Medulla oblongata (tissue), 1 donor: ENCODE results near the gene ST14.
"Not testable (repeated sequence)": the region's sequence is repeated elsewhere in the genome, so short reads cannot be mapped to it uniquely, and the experiment has no call there.

ENCODE experiments used
- DNase-seq: peaks from one replicate; pipeline ENCODE4 v3.0.0-alpha.2; 2015; ENCODE audit errors: extremely low spot score

The ST14 gene

DNA sequence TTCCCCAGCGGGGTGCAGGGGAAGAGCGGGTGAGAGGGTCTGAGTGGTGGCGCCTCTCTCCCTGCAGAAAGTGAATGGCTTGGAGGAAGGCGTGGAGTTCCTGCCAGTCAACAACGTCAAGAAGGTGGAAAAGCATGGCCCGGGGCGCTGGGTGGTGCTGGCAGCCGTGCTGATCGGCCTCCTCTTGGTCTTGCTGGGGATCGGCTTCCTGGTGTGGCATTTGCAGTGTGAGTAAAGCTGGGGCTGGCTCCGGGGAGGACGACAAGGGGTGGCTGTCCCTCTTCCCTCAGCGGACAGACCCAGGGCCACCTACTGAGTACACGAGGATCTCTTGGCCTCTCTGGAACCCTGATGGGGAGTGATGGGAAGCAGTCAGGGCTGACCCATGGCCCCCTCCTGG, 28.5 kb downstream of the ST14 start:
- no peak for DNase-seq

DNA sequence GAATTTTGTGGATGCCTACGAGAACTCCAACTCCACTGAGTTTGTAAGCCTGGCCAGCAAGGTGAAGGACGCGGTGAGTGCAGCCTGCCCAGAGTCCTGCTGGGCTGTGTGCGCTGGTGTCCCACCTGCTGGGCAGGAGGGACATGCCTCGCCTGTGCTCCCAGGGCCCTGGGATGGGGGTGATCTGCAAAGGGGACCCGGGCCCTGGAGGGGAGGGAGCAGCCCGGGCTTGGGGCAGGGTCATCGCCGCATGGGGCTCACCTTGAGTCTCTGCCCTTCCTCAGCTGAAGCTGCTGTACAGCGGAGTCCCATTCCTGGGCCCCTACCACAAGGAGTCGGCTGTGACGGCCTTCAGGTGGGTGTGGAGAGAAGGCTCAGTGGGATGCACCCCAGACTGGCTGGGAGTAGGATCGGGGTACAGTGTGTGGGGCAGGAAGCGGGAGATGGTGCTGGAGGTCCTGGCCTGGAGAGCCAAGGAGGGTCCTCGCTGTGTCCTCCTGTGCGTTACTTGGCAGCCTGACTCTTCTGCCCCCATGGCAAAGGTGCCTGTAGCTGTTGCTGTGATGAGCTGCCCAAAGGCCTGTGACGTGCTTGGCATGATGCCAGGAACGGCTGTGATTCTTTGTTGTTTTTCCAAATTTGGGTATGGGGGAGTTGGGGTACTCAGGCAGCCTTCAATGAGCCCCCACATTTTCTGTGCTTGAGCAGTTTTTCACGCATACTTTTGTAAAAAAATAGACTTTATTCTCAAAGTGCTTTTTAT, 29.2 kb downstream of the ST14 start:
- DNase-seq, result no peak

DNA sequence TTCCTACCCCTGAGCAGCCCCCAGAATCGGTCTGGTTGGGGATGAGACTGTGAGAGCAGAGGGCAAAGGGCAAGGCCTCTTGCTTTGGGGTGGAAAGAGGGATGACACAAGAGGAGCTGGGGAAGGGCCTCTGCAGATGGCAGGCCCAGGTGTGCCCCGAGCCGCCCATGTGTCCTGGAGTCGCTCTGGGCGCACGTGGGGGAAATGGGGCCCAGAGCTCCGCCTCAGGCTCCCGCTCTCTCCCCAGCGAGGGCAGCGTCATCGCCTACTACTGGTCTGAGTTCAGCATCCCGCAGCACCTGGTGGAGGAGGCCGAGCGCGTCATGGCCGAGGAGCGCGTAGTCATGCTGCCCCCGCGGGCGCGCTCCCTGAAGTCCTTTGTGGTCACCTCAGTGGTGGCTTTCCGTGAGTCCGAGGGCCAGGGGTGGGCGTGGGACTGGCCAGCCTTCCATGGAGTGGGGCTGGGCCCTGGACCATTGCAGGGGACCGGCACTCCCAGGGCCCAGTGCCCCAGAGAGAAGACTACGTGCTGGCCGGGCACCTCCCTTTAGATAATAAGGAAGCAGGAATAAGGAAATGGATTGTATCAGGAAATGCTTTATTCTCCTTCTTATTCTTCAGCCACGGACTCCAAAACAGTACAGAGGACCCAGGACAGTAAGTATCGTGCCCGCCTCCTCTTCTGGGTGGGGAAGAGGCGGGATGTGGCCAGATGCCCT, 30.1 kb downstream of the ST14 start:
- DNase-seq, result no peak

DNA sequence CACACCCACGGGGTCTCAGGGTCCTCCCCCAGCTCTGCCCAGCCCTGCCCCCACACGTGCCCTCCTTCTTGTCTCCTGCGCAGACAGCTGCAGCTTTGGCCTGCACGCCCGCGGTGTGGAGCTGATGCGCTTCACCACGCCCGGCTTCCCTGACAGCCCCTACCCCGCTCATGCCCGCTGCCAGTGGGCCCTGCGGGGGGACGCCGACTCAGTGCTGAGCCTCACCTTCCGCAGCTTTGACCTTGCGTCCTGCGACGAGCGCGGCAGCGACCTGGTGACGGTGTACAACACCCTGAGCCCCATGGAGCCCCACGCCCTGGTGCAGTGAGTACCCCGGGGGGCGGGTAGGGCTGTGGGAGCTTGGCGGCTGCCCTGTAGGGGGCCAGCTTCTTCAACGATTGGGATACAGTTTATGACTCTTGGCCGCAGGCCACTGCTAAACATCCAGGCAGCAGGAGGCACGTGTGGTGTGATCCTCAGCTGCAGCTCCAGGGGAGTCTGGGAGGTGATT, 30.8 kb downstream of the ST14 start:
- DNase-seq, result no peak

DNA sequence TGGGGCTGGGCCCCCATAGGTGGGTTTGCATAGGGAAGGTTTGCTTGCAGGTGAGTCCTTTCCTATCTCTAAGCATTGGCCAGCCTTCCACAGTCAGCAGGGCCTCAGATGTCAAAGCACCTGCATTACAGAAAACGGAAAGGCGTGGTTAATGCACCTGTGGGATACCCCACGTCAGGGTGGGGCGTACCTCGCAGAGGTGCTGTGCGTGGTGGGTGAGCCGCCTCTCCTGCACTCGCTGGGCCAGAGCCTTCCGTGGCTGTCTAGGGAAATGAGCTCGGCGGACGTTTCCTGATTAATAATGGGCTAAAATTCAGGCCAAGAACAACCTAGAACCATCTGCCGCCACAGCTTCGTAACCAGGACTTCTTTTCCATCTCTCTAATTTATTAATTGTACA, 32.3 kb downstream of the ST14 start:
- no peak for DNase-seq

DNA sequence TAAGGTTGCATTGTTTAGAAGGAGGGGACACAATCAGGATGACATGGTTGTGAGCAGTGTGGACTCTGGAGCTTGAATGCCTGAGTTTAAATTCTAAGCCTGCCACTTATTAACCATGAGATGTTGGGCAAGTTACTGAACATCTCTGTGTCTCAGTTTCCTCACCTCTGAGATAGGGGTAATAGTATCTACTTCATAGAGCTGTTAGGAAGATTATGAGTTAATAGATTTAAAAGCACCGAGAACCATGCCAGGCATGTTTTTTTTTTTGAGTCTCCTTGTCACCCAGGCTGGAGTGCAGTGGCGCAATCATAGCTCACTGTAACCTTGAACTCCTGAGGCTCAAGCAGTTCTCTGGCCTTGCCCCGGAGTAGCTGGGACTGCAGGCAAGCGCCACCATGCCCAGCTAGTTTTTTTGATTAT, 33.3 kb downstream of the ST14 start:
- DNase-seq, result no peak

DNA sequence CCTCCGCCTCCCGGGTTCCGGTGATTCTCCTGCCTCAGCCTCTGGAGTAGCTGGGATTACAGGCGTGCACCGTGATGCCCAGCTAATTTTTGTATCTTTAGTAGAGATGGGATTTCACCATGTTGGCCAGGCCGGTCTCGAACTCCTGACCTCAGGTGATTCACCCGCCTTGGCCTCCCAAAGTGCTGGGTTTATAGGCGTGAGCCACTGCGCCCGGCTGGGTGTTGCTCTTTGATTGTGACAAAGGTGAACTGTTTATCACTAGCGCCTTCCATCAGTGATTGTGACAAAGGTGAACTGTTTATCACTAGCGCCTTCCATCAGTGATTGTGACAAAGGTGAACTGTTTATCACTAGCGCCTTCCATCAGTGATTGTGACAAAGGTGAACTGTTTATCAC, 34.0 kb downstream of the ST14 start:
- not testable (repeated sequence) for DNase-seq

DNA sequence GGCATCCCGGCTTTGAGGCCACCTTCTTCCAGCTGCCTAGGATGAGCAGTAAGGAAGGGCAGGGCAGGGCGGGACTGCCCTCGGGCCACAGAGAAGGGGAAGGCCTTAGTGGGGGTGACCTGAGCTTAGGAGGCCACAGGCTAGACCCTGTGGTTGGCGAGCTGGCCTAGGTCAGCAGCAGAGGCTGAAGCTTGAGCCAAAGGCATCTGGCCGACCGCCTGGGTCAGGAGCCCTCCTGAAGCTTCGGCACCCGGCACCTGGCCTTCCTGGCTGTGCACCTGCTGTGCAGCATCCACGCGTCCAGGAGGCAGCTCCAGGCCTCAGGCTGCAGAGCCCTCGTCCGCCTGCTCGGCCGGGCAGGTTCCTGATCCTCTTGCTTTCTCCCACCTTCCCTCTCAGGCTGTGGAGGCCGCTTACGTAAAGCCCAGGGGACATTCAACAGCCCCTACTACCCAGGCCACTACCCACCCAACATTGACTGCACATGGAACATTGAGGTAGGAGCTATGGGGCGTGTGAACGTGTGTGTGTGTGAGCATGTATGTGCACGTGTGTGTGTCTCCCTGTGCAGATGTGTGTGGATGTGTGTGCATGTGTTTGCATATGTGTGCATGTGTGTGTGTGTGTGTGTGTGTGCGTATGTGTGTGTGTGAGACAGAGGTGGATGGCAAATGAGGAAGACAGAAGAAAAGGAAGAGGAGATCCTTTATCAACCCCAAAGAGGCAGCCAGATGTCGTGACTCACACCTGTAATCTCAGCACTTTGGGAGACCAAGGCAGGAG, 34.9 kb downstream of the ST14 start:
- no peak for DNase-seq

DNA sequence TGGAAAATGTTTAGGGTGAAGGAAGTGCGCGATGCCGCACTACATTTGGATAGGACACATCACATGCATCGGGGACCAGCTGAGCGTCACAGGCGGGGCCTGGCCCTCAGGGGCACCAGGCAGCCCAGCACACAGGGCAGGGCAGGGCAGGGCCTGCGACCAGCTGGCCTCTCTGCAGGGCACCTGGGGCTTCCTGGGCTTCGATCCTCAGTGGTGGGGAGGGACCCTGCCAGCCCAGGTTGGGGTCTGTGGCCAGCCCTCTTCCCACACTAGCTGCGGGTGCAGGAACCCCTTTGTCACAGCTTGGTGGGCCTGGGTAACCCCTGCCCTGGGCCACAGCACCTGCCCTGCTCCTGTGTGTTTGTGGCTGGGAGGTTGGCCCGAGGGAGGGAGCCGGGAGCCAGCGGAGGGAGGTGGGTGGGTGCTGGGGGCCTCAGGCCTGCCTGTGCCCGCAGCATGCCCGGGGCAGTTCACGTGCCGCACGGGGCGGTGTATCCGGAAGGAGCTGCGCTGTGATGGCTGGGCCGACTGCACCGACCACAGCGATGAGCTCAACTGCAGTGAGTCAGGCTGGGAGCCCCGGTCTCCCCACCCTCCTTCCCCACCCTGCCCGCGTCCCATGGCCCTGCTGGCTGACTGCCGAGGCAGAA, 37.9 kb downstream of the ST14 start:
- DNase-seq, result no peak

DNA sequence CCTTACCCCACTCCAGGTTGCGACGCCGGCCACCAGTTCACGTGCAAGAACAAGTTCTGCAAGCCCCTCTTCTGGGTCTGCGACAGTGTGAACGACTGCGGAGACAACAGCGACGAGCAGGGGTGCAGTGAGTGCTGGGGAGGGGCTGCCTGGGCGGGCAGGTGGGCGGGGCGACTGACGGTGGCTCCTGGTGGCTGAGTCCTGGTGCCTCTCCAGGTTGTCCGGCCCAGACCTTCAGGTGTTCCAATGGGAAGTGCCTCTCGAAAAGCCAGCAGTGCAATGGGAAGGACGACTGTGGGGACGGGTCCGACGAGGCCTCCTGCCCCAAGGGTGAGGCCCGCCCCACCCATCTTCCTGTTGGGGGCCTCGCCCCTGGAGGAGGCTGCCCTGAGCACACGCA, 38.7 kb downstream of the ST14 start:
- no peak for DNase-seq

DNA sequence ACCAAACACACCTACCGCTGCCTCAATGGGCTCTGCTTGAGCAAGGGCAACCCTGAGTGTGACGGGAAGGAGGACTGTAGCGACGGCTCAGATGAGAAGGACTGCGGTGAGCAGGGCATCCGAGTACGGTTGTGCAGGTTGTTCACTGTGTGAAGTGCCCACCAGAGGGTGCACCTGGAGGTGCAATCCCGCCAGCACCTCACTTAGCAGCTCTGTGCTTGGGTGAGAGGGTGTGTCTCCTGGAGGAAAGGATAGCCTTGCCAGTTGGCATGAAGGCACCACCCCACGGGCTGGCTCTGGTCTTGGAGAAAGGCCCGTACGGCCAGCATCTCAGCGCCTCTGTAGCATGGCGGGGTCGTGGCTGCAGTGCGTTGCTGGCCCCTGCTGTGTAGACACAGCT, 39.4 kb downstream of the ST14 start:
- no peak for DNase-seq

DNA sequence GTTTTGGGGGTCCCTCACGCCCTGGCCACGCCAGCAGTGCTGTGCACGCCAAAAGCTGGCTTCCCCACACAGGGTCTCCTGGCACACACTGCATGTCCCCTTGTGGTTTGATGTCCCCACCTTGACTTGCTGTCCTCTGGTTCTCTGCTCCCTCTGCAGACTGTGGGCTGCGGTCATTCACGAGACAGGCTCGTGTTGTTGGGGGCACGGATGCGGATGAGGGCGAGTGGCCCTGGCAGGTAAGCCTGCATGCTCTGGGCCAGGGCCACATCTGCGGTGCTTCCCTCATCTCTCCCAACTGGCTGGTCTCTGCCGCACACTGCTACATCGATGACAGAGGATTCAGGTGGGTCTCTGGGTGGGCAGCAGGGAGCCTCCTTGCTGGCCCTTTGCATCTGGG, 40.2 kb downstream of the ST14 start:
- DNase-seq, result no peak

DNA sequence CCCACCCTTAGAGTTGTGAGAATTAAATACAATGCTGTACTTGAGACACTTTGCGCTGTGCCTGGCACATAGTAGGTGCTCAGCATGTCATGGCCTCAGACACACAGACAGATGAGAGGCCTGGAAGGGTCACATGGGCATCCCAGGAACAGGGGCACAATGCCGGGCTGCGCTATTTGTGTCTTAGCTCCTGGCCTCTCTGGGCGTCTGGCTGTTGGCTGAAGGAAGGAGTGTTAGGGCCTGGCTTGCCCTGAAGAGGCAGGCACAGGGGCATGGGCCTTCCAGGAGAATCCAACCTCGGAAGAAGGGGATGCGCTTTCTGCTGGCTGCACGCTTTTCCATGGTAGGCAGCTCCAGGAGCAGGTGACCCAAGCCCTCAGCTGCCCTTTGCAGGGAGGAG, 41.4 kb downstream of the ST14 start:
- no peak for DNase-seq

DNA sequence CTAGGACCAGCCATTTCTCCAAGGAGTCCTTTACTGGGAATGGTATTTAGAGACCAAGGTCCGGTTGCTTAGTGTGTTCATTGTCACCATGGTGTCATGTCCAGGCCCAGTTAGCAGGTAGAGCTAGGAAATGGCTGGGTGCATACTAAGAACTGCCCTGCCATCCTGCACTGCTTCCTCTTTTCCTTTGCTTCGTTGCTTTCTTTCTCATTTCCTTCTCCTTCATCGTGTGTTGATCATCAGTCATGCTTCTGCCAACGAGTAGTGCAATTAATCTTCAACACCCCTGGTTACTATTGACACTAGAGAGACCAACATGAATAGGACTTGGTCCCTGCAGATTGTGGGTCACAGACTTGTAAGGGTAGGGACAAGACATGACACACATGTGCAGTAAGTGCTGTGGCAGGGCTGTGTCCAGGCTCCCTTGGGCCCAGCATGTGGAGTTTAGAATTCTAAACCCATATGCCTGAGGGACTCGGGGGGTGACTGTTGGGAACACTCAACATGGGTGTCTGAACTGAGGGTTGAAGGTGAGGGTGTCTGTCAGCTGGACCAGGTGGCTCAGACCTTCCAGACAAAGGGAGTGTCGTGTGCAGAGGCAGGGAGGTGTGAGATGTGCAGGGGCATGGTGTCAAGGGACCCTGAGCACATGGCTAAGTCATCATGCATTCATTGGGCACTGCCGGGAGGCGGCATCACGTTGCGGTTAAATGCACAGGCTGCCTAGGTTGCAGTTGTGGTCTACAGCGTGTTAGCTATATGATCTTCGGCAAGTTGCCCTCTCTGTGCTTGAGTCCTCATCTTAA, 42.6 kb downstream of the ST14 start:
- DNase-seq, result no peak

DNA sequence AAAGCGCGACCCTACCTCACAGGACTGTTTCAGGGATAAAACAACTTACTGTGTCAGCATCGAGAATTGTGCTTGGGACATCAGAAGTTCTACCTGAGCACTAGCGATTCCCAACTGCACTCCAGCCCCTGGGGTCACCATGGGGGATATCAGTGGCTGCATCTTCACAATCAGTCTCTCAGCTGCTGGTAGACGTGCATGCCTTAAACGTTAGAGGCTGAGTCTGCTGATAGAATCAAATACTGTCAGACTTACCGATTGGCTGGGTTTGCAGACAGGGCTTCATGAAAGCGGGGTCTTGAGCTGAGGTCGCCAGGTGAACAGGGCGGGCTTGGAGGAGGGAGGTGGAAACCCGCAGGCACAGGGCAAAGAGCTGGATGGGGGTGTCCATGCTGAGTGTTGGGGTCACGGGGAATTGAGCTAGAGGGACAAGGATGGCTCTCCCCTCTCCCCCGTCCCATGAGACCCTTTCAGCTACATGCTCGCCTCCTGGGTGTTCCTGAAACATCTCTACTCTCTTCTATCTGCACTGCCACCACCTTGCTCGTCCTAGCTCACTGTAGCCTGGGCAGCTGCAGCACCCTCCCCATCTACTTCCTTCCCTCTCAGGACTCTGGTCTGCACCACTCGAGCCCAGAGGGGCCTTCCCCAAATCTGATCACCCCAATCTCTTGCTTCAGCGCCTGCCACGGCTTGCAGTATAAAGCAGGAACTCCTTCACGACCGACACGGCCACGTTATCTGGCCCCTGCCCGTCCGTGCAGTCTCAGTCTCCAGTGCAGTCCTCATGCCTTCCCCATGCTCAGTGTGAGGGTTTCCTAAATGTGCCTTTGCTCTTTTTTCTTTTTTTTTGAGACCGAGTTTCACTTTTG, 43.5 kb downstream of the ST14 start:
- DNase-seq, result no peak

DNA sequence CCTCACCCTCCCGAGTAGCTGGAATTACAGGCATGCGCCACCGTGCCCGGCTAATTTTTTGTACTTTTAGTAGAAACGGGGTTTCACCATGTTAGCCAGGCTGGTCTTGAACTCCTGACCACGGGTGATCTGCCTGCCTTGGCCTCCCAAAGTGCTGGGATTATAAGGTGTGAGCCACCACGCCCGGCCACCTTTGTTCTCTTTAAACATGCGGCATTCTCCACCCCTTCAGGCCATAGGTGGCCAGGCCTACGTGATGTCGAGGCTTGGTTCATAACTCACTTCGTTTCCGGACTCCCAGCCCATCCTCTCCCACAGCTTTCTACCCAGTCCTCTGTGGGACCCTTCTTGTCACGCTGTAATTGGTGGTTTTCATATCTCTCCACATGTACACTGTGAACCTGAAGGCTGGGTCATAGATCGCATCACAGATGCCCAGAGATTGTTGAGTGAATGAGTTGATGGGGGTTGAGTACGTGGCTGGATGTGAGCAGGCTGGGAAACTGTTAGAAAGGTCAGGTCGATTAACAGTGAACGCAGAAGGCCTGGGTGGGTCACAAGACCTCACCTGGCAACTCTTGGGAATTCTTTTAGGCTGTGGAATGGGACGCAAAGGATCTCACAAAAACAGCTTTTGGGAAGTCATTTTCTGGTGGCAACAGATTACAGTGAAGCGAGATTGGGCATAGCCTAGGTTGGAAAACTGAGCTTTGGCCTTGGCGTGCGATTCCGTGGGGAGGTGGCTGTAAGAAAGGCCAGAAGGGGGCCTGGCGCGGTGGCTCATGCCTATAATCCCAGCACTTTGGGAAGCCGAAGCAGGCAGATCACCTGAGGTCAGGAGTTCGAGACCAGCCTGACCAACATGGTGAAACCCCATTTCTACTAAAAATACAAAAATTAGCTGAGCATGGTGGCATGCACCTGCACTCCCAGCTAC, 44.5 kb downstream of the ST14 start:
- no peak for DNase-seq

DNA sequence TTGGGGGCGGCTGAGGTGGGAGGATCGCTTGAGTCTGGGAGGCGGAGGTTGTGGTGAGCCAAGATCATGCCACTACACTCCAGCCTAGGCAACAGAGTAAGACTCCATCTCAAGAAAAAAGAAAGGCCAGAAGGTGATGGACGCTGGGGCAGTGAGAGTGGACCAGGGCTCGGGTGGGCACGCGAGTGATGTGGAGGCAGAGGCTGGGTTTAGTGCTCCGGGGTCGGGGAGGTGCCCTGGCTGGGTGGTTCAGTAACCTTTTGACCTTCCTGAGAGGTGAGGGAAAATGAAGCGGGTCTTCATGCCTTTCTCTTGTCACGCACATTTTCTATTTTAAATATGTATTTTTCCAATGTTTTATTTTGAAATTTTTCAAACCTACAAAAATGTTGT, 45.1 kb downstream of the ST14 start:
- no peak for DNase-seq

DNA sequence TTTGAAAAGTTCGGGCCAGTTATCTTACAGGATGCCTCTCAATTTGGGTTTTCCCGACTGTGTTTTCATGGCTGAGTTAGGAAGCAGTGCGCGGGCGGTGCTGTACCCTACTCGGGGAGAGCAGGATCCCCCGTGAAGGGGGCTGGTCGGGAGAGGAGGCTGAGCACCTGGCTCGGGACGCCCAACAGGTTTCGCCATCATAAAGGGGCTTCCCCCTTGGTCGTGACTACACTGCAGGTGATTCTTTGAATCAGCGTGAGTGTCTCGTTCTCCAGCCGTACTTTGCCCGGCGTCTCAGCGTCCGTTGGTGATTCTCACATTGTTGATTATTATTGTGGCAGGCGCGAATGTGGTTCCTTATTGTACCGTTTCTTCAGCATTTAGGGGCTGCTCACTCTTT, 46.6 kb downstream of the ST14 start:
- no peak for DNase-seq
